Vagina (tissue), 2 donors: ENCODE results near the gene TNPO3.
"Not testable (repeated sequence)": the region's sequence is repeated elsewhere in the genome, so short reads cannot be mapped to it uniquely, and the experiment has no call there.

Experiments
- CTCF ChIP-seq, 3 experiments: fragments of 450-650 bp in 2 of 3; fragments of 200-600 bp in 1 of 3; sonication (generic) in 1 of 3; IDR thresholded peaks; one replicate each; pipeline ENCODE4 v1.5.1; 2017 to 2019; ENCODE audit warnings: antibody characterized with exemption in 3 of 3, mild to moderate bottlenecking in 2 of 3, moderate library complexity in 2 of 3
- POLR2A ChIP-seq, 2 donors: fragments of 450-650 bp; IDR thresholded peaks; one replicate each; pipeline ENCODE4 v1.6.1; 2017; ENCODE audit warnings: antibody characterized with exemption in 2 of 2, mild to moderate bottlenecking in 2 of 2, moderate library complexity in 2 of 2
- POLR2AphosphoS5 ChIP-seq, 2 donors: sonication (generic); formaldehyde crosslinking; IDR thresholded peaks; one replicate each; pipeline ENCODE4 v1.9.0; 2017; ENCODE audit warnings: antibody characterized with exemption in 2 of 2, mild to moderate bottlenecking in 2 of 2, low read depth in 1 of 2; ENCODE audit not compliant: insufficient read depth in 1 of 2

GRCh38 chr7:128994560-128994959 is 60.4 kb downstream of the TNPO3 start:
- TF ChIP-seq CTCF (IDR thresholded peaks at IDR 0.05); POLR2A (IDR thresholded peaks at IDR 0.05); POLR2AphosphoS5 (IDR thresholded peaks at IDR 0.05; ENCODE audit: insufficient read depth in 1 of 2, low read depth in 1 of 2): not testable (repeated sequence)
